NCI-H510A treated with DMSO at 0.1 percent for 48 hours (cell line): ENCODE results near the gene NR2C1.
"Not testable (repeated sequence)": the region's sequence is repeated elsewhere in the genome, so short reads cannot be mapped to it uniquely, and the experiment has no call there.

ENCODE experiments used
- DNase-seq: peaks from one replicate; lab custom pipeline; 2025; lab: John Stamatoyannopoulos, UW

NR2C1 gene

GRCh38 chr12:95002754-95003153, 70.7 kb downstream of the NR2C1 start:
- DNase-seq, result no peak

- no peak for DNase-seq
Measured at GRCh38 chr12:94998326-94998725, 75.1 kb downstream of the NR2C1 start.

GRCh38 chr12:94997726-94998125, 75.7 kb downstream of the NR2C1 start:
- DNase-seq, result no peak

- no peak for DNase-seq
Measured at GRCh38 chr12:94997061-94997460, 76.4 kb downstream of the NR2C1 start.

- DNase-seq, result no peak
Measured at GRCh38 chr12:94994312-94994711, 79.1 kb downstream of the NR2C1 start.

- DNase-seq, result not testable (repeated sequence)
Measured at GRCh38 chr12:94993855-94994254, 79.6 kb downstream of the NR2C1 start.

- no peak for DNase-seq
Measured at GRCh38 chr12:94990222-94990621, 83.2 kb downstream of the NR2C1 start.

- no peak for DNase-seq
Measured at GRCh38 chr12:94988471-94988870, 84.9 kb downstream of the NR2C1 start.

GRCh38 chr12:94987801-94988200, 85.6 kb downstream of the NR2C1 start:
- DNase-seq, result no peak

- no peak for DNase-seq
Measured at GRCh38 chr12:94987076-94987669, 86.2 kb downstream of the NR2C1 start.

- DNase-seq, result not testable (repeated sequence)
Measured at GRCh38 chr12:94985099-94985498, 88.3 kb downstream of the NR2C1 start.

GRCh38 chr12:94983321-94983720, 90.1 kb downstream of the NR2C1 start:
- DNase-seq, result no peak

GRCh38 chr12:94982456-94982855, 91.0 kb downstream of the NR2C1 start:
- no peak for DNase-seq

GRCh38 chr12:94980577-94980976, 92.8 kb downstream of the NR2C1 start:
- DNase-seq, result peak; percentile 10

- no peak for DNase-seq
Measured at GRCh38 chr12:94979941-94980340, 93.5 kb downstream of the NR2C1 start.

- no peak for DNase-seq
Measured at GRCh38 chr12:94977766-94978468, 95.5 kb downstream of the NR2C1 start.

- DNase-seq, result no peak
Measured at GRCh38 chr12:94973221-94973620, 100.2 kb downstream of the NR2C1 start.

GRCh38 chr12:94972795-94973194, 100.6 kb downstream of the NR2C1 start:
- DNase-seq, result no peak

GRCh38 chr12:94971923-94972322, 101.5 kb downstream of the NR2C1 start:
- DNase-seq, result no peak

- no peak for DNase-seq
Measured at GRCh38 chr12:94970560-94970959, 102.9 kb downstream of the NR2C1 start.
